Stimulated activated CD4-positive, alpha-beta T cell treated with anti-CD3 and anti-CD28 coated beads, Interleukin-4, amount 100 ng/mL, for 24 hours (primary cell): ENCODE data around the gene BTK.

Experiments
- DNase-seq: peaks from one replicate; pipeline ENCODE4 v3.0.0-alpha.2; 2020

BTK gene

DNA sequence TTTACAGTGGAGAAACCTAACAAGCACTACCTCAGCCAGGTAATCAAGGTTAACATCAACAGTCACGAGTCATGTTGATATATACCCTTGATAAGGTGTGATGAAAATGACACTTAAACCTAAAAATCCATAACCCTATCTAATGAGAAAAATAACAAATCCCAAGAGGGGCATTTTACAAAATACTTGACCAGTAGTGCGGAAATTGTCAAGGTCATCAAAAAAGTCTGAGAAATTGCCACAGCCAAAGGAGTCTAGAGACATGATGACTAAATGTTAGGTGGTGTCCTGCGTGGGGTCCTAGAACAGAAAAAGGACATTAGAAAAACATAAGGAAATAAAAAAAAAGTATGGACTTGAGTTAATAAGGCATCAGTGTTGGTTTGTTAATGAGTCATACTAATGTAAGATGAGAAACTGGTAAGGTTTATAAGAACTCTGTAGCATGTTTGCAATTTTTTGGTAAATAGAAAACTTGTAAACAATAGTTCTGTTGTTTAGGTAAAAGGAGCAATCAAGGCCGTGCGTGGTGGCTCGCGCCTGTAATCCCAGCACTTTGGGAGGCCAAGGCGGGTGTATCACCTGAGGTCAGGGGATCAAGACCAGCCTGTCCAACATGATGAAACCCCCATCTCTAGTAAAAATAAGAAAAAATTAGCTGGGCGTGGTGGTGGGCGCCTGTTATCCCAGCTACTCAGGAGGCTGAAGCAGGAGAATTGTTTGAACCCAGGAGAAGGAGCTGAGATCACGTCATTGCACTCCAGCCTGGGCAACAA, 7.7 kb upstream of the BTK start:
- no peak for DNase-seq

GRCh38 chrX:101391831-101392230, 5.8 kb upstream of the BTK start:
- DNase-seq: no peak

GRCh38 chrX:101390664-101391525, 4.9 kb upstream of the BTK start, which contains the start of gene RPL36A:
Gene RPL36A, plus strand, starts transcription at chrX:101391011. Its CDS starts 33 bp downstream, at chrX:101391044.
- peak; percentile 86 for DNase-seq

DNA sequence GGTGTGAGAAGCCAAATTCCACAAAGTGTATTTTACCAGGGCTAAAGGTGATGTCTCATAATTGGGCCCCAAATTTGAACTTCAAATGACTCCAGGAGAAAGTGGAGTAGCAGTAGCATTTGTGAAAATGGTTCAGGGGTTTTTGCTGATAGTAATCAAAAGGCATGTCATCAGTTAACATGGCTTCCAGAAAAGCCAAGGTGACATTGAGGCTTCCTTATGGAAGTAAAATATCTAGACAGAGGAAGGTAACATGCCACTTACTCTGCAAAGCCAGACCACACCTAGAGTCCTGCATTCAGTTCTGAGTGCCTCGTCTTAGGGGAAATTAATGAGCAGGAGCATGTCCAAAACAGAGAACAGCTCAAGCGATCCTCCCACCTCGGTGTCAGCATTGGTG, 2.6 kb upstream of the BTK start:
- DNase-seq: no peak

DNA sequence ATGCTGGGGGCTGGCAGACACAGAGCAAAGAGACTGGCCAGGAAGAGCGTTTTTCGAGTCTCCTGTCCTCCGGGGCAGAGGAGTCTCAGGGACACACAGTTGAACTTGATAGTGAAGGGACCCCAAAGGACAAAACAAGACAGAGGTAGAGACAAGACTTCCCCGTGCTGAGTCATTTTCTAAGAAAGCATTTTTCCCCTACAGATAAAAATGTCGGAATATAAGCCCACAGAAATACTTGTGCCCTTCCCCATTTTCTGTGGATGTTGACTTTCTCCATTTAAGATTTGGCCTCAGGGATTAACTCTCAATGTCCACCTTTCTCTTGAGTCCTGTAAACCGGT, 523 bp upstream of the BTK start:
- no peak for DNase-seq

GRCh38 chrX:101385026-101385684, 836 bp downstream of the BTK start:
- DNase-seq: no peak

DNA sequence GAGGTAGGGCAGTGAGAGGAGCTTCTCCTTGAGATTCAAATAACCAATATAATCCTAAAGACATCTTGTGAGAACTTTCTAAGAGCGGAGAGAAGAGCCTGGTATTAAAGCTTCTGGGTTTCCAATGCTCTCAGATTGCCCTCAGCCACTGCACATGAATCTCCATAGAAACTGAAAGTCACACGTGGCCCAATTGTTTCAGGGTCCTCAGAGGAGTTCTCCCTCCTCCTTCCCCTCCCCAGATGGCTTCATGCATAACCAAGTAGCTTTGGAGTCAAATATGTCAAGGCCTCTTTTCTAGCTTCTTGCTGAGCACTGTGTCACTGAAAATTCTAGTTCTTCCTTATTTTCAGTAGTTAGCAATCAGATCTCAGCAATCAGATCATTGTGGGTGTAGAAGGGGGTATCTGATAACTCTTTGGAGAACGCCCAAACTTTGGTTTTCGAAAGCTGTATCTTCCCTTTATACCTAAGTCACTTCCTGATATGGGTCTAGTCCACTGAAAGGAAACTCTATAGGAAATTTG, 2.2 kb downstream of the BTK start:
- no peak for DNase-seq

GRCh38 chrX:101377547-101377946, 8.4 kb downstream of the BTK start:
- no peak for DNase-seq

GRCh38 chrX:101370888-101371504, 15.0 kb downstream of the BTK start:
- DNase-seq: no peak

DNA sequence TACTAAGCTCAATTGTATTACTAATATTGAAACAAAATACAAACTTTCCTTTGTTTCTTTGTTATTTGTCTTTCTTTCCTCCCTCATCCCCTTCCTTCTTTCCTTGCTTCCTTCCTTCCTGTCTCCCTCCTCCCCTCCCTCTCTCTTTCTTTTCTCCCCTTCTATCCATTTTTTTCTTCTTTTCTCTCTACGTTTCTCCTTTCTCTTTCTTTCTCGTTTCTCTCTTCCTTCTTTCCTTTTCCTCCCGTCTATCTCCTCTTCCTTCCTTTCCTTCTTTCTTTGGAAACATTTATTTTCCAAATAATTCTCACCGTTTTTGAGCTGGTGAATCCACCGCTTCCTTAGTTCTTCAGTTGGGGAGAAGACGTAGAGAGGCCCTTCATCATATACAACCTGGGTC, 16.3 kb downstream of the BTK start:
- DNase-seq: no peak

GRCh38 chrX:101368800-101369199, 17.2 kb downstream of the BTK start:
- no peak for DNase-seq

DNA sequence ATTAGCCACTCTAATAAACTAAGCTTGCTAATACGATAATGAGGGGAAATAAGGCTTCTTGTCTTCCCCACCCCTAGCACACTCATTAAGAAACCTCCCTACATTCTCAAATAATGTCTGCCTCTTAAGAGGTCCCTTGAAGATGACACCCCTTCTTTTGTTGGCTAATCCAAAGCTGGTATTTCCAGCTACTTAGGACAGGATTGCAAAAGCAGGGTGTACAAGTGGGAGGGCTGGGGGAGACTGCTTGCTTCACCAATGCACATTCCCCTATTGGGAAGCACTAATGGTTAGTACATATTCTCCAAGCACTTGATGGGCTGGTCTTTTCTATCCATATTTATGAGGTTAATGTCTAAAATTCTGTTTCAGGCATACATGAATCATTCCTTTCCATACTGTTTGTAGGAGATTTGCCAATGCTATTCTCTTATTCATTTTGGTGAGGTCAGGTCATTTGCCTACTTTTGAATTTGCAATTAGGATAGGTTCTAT, 20.6 kb downstream of the BTK start:
- no peak for DNase-seq

DNA sequence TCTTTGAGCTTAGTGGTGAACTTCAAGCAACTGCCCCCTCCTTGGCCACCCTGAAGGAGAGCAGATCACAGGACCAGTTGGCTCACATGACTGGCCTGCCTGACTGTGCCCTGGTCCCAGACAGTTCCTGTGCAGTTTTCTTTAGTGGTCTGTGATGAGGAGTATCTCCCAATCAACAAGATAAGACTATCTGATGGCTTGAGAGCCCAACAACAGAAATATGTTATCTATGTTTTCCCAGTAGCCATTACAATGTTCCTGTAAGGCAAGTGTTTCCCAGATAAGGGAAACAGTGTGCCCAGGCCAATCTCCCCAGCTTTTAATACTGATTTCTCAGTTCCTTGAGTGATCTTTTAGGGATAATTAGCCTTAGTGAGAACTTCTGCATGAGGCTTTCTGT, 23.2 kb downstream of the BTK start:
- no peak for DNase-seq

DNA sequence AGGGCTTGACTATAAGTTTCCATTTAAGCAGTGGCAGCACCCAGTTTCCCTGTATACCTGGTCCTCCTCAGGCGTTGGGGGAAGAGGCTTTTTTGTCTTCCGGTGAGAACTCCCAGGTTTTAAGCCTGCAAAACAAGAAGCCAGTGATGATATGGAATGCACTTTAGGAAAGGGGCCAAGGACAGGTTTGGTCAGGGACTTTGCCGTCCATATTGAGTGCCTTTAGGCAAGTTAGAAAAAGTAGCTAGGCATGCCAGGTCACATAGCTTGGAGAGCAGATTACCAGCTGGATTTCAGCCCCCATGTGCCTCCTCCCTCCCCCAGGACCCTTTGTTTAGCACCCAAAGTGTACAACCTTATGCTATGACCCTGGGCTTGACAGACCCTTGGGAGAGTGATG, 23.9 kb downstream of the BTK start:
- DNase-seq: no peak

DNA sequence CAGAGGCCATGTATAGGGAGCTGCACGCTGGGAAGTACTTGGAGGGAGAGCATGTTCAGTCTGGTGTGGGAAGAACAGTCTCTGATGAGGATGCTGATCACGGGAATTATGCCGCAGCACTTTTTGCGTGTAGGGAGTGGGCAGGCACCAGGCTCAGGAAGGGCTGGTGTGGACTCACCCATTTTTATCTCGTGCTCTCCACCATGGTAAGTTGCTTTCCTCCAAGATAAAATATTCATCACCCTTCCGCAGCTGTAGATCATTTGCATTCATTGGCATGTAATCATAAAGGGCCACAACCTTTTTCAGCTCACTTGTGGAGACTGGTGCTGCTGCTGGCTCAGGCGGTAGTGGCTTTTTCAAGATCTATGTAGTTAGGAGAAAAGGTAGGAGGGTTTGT, 25.6 kb downstream of the BTK start:
- DNase-seq: no peak

DNA sequence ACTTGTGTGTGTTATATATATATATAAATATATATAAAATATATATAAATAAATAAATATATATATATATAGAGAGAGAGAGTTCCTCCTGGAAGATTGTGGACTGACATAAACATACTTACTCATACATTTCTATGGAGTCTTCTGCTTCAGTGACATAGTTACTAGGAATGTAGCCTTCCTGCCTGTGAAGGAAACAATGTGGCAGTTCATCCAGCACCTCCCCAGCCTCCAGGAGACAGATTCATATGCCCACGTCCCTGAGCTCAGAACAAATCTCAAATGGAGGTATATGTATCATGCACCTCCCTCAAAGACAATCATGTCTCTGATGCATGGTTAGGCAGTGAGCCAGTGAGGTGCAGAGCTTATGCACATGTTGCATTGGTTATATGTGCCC, 26.0 kb downstream of the BTK start:
- DNase-seq: no peak

DNA sequence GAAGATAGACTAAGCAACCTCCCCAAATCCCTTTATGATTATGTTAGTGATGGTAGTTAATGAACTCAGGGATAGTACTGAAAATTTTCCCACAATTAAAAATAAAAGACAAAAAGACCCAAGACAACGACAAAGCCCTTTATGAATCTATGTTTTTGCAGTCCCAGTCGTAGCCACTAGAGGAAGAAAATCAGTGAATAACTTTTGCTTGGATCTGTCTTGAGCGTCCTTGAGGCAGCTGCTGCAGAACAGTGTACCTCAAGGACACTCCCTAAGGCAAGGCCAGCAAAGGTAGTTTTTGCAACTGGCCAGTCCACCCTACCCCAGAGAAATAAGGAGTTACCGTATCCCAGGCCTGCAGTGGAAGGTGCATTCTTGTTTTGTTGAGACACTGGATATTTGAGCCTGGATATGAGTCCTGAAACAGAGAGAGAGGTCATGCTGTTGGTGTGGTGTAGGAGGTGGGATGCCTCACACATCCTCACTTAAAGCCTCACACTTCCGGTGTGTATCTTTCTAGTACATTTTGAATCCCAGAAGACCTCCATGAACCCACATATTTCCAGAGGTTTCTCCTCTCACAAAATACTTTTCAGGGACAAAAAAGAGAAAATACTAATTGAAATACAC, 28.7 kb downstream of the BTK start:
- no peak for DNase-seq

DNA sequence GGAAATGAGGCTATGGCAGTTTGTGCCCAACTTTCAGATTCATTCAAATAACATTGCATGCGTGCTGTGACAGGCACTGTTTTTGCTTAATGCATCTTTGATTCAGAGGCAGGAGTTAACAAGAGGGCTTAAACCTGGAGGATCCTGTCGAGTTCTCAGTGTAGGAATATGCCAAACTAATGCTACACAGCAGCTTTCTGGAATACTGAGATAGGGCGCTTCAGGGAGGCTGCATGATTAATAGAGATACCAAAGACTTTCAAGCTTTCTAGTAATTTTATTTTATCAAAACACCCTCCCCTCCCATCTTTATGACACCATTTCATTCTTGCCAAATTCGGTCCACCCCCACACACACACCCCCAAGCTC, 36.8 kb downstream of the BTK start:
- DNase-seq: no peak

GRCh38 chrX:101348452-101349192, 37.4 kb downstream of the BTK start, which contains the start of gene TIMM8A:
Gene TIMM8A, minus strand, starts transcription at chrX:101348742. Its CDS starts 78 bp downstream, at chrX:101348664.
- DNase-seq: peak; percentile 83

DNA sequence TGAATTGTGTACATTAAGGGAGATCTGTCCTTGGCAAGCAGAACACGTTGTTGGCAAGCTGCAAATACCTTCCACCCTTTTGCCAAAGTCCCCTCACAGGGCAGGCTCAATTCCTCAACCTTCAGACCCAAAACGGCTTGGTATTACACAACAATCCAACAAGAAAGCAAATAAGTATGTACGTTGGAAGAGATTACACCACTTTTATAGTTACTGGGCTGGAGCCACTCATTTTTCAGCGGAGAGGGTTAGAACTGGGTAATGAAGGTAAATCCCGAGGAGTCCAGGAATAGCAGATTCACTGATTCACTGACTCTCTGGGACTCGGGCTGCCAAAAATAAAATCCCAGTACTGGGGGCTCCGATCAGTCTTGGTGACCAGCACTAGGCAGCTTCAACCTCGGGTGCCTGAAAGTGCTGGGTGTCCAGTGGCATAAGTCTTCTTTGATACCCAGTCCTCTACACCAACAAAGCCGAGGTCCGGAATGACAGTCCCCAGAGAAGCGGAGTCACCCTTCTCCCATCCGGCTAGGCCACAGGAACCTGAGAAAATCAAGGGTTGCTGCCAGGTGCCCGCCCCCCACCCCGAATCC, 38.0 kb downstream of the BTK start:
- DNase-seq: no peak

DNA sequence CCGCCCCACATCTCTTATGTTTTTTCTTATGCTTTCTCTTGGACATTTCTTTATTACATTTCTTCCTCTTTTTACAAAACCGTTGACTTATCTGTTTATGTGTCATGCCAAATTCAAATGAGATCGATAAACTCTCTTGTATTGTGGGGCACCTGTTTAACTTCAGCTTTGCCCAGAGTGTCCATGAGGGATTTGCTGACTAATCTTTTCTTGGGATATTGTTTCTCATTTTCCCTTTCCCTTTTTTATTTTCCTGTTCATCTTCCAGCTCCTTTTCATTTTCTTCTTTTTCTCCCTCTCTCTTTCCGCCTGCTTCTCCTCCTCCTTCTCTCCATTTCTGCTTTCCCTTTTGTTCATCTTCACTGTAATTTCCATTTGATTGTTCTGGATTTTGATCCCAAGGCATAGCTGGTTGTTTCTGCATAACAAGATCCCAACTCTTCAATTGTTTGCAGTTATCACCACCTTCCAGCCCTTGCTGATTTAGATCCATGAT, 48.2 kb downstream of the BTK start:
- DNase-seq: no peak
